Stimulated activated naive CD4-positive, alpha-beta T cell (primary cell): Measurements from ENCODE around the gene CREB3L2.
"Not testable (repeated sequence)": the region's sequence is repeated elsewhere in the genome, so short reads cannot be mapped to it uniquely, and the experiment has no call there.

ENCODE experiments used
- DNase-seq, 6 experiments: peaks; one replicate each; lab custom pipeline; 2025; lab: John Stamatoyannopoulos, UW

Gene CREB3L2

GRCh38 chr7:138001529-138002095 lies at the start of gene CREB3L2:
CREB3L2 (minus strand) TSS chr7:138002086; CDS start chr7:138001705, 381 bp downstream.
- DNase-seq: peak in 4 of 6 experiments; percentile 39 to 69 (median 55)

- no peak for DNase-seq
Observed at GRCh38 chr7:138049505-138050116, 47.7 kb upstream of the CREB3L2 start.

- DNase-seq: no peak
Observed at GRCh38 chr7:138047907-138048306, 46.0 kb upstream of the CREB3L2 start.

- no peak for DNase-seq
Observed at GRCh38 chr7:138044897-138045296, 43.0 kb upstream of the CREB3L2 start.

GRCh38 chr7:138040063-138040462 lies 38.2 kb upstream of the CREB3L2 start:
- DNase-seq: not testable (repeated sequence)

GRCh38 chr7:138036135-138036534 lies 34.2 kb upstream of the CREB3L2 start:
- no peak for DNase-seq

GRCh38 chr7:138033241-138033640 lies 31.4 kb upstream of the CREB3L2 start:
- no peak for DNase-seq

- DNase-seq: no peak
Observed at GRCh38 chr7:138032770-138033169, 30.9 kb upstream of the CREB3L2 start.

GRCh38 chr7:138032186-138032585 lies 30.3 kb upstream of the CREB3L2 start:
- DNase-seq: no peak

GRCh38 chr7:138030679-138031351 lies 28.9 kb upstream of the CREB3L2 start:
- no peak for DNase-seq

- DNase-seq: no peak
Observed at GRCh38 chr7:138029941-138030340, 28.1 kb upstream of the CREB3L2 start.

GRCh38 chr7:138029126-138029525 lies 27.2 kb upstream of the CREB3L2 start:
- DNase-seq: no peak

- no peak for DNase-seq
Observed at GRCh38 chr7:138027100-138027499, 25.2 kb upstream of the CREB3L2 start.

- no peak for DNase-seq
Observed at GRCh38 chr7:138025215-138026186, 23.6 kb upstream of the CREB3L2 start.

GRCh38 chr7:138024765-138025164 lies 22.9 kb upstream of the CREB3L2 start:
- no peak for DNase-seq

GRCh38 chr7:138024343-138024691 lies 22.4 kb upstream of the CREB3L2 start:
- no peak for DNase-seq

- DNase-seq: no peak
Observed at GRCh38 chr7:138023618-138024342, 21.9 kb upstream of the CREB3L2 start.

- DNase-seq: no peak
Observed at GRCh38 chr7:138021889-138022288, 20.0 kb upstream of the CREB3L2 start.

- no peak for DNase-seq
Observed at GRCh38 chr7:138017992-138018391, 16.1 kb upstream of the CREB3L2 start.

GRCh38 chr7:138015096-138015495 lies 13.2 kb upstream of the CREB3L2 start:
- DNase-seq: no peak

GRCh38 chr7:138014686-138015085 lies 12.8 kb upstream of the CREB3L2 start:
- no peak for DNase-seq

GRCh38 chr7:138014201-138014600 lies 12.3 kb upstream of the CREB3L2 start:
- not testable (repeated sequence) for DNase-seq
